ENCODE results near the gene GPC5.

DNA sequence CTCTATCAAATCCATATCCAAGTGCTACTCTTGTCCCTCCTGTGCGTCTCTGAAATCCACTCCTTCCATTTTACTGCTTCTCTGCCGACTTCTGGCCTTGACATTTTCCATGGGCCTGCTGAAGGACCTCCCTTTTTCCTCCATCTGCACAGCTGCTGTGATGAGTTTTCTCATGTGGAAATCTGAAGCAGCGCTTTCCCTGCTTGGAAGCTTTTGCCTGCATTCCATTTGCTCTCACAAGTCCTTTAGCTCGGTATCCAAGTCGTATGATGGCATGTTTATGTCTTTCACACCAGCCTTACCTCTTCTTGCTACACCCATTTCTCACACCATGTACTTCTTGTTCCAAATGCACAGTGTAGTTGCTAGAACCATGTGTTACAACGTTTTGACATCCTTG, 328.2 kb downstream of the GPC5 start:
- TF ChIP-seq, protein P1, sequence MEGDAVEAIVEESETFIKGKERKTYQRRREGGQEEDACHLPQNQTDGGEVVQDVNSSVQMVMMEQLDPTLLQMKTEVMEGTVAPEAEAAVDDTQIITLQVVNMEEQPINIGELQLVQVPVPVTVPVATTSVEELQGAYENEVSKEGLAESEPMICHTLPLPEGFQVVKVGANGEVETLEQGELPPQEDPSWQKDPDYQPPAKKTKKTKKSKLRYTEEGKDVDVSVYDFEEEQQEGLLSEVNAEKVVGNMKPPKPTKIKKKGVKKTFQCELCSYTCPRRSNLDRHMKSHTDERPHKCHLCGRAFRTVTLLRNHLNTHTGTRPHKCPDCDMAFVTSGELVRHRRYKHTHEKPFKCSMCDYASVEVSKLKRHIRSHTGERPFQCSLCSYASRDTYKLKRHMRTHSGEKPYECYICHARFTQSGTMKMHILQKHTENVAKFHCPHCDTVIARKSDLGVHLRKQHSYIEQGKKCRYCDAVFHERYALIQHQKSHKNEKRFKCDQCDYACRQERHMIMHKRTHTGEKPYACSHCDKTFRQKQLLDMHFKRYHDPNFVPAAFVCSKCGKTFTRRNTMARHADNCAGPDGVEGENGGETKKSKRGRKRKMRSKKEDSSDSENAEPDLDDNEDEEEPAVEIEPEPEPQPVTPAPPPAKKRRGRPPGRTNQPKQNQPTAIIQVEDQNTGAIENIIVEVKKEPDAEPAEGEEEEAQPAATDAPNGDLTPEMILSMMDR (IDR thresholded peaks at IDR 0.05), result no peak
- no peak for TF ChIP-seq POLR2A (IDR thresholded peaks at IDR 0.05)

All from testis (tissue), 2 donors.